Stimulated activated CD4-positive, alpha-beta T cell treated with anti-CD3 and anti-CD28 coated beads, Interleukin-1b, Interleukin-23, amount 100 ng/mL, for 48 hours (primary cell): ENCODE measurements around the gene MZF1.
A peak's percentile ranks its signal among the peaks of the same experiment; 100 is the strongest.

Source experiments
- DNase-seq: peaks from one replicate; pipeline ENCODE4 v3.0.0-alpha.2; 2020

Gene MZF1

GRCh38 chr19:58569943-58570670 is 3.0 kb downstream of the MZF1 start:
- no peak for DNase-seq

GRCh38 chr19:58569191-58569942 is 3.8 kb downstream of the MZF1 start:
- DNase-seq = no peak

- DNase-seq = no peak
Observed at GRCh38 chr19:58568453-58569130, 4.5 kb downstream of the MZF1 start.

GRCh38 chr19:58566989-58567388 is 6.1 kb downstream of the MZF1 start:
- DNase-seq = no peak

GRCh38 chr19:58563823-58564222 is 9.3 kb downstream of the MZF1 start:
- no peak for DNase-seq

GRCh38 chr19:58563034-58563573 is 10.0 kb downstream of the MZF1 start:
- DNase-seq = no peak

GRCh38 chr19:58562122-58563033 is 10.8 kb downstream of the MZF1 start:
- DNase-seq = no peak

- DNase-seq = no peak
Observed at GRCh38 chr19:58561373-58562121, 11.6 kb downstream of the MZF1 start.

- no peak for DNase-seq
Observed at GRCh38 chr19:58560921-58561320, 12.2 kb downstream of the MZF1 start.

GRCh38 chr19:58560007-58560887 is 12.9 kb downstream of the MZF1 start:
- no peak for DNase-seq

- DNase-seq = peak; percentile 84
Observed at GRCh38 chr19:58559275-58560006, 13.7 kb downstream of the MZF1 start.

GRCh38 chr19:58558623-58559274 is 14.4 kb downstream of the MZF1 start:
- peak; percentile 100 for DNase-seq

GRCh38 chr19:58558066-58558622 is 15.0 kb downstream of the MZF1 start, which contains the start of gene UBE2M:
TSS of gene UBE2M (minus strand) at chr19:58558611. CDS start at chr19:58558381, 230 bp downstream.
- DNase-seq = peak; percentile 67

- DNase-seq = no peak
Observed at GRCh38 chr19:58557221-58558065, 15.7 kb downstream of the MZF1 start.

- DNase-seq = no peak
Observed at GRCh38 chr19:58556622-58557220, 16.4 kb downstream of the MZF1 start.

GRCh38 chr19:58555920-58556621 is 17.1 kb downstream of the MZF1 start:
- DNase-seq = no peak
